ENCODE measurements around the gene CT45A10.
"Not testable (repeated sequence)": the region's sequence is repeated elsewhere in the genome, so short reads cannot be mapped to it uniquely, and the experiment has no call there.

CT45A10 gene

GRCh38 chrX:135882741-135883140 is 10.5 kb downstream of the CT45A10 start:
- H3K36me3 ChIP-seq (ENCODE audit: control insufficient read depth in 1 of 2, insufficient read depth in 2 of 2, low read length in 2 of 2); H3K27ac ChIP-seq (ENCODE audit: low read length); H3K9me3 ChIP-seq (ENCODE audit: control insufficient read depth in 1 of 2, low read length in 2 of 2); H3K27me3 ChIP-seq (ENCODE audit: low read depth, low read length); H3K4me1 ChIP-seq (ENCODE audit: control insufficient read depth in 1 of 2, insufficient read depth in 2 of 2, low read length in 2 of 2); H3K4me3 ChIP-seq (ENCODE audit: low read depth in 1 of 2, low read length in 2 of 2): not testable (repeated sequence)

GRCh38 chrX:135871712-135872111 is 21.5 kb downstream of the CT45A10 start, which contains the start of gene CT45A9:
Gene CT45A9 (minus strand): TSS chrX:135871812. CDS start chrX:135868061, 3,751 bp downstream.
- not testable (repeated sequence) for H3K4me1 ChIP-seq (ENCODE audit: control insufficient read depth in 1 of 2, insufficient read depth in 2 of 2, low read length in 2 of 2); H3K4me3 ChIP-seq (ENCODE audit: low read depth in 1 of 2, low read length in 2 of 2); H3K27me3 ChIP-seq (ENCODE audit: low read depth, low read length); H3K36me3 ChIP-seq (ENCODE audit: control insufficient read depth in 1 of 2, insufficient read depth in 2 of 2, low read length in 2 of 2); H3K9me3 ChIP-seq (ENCODE audit: control insufficient read depth in 1 of 2, low read length in 2 of 2); H3K27ac ChIP-seq (ENCODE audit: low read length)

- H3K27ac ChIP-seq (ENCODE audit: low read length); H3K36me3 ChIP-seq (ENCODE audit: control insufficient read depth in 1 of 2, insufficient read depth in 2 of 2, low read length in 2 of 2); H3K27me3 ChIP-seq (ENCODE audit: low read depth, low read length): not testable (repeated sequence)
Measured at GRCh38 chrX:135854438-135854837, 38.8 kb downstream of the CT45A10 start, which contains the start of gene CT45A8. Gene CT45A8 (minus strand): TSS chrX:135854538. CDS start chrX:135850783, 3,755 bp downstream.

GRCh38 chrX:135837180-135837579 is 56.1 kb downstream of the CT45A10 start, which contains the start of gene CT45A7:
Gene CT45A7 (minus strand): TSS chrX:135837280. CDS start chrX:135833533, 3,747 bp downstream.
- not testable (repeated sequence) for H3K4me1 ChIP-seq (ENCODE audit: control insufficient read depth in 1 of 2, insufficient read depth in 2 of 2, low read length in 2 of 2); H3K27ac ChIP-seq (ENCODE audit: low read length); H3K4me3 ChIP-seq (ENCODE audit: low read depth in 1 of 2, low read length in 2 of 2); H3K36me3 ChIP-seq (ENCODE audit: control insufficient read depth in 1 of 2, insufficient read depth in 2 of 2, low read length in 2 of 2); H3K9me3 ChIP-seq (ENCODE audit: control insufficient read depth in 1 of 2, low read length in 2 of 2); H3K27me3 ChIP-seq (ENCODE audit: low read depth, low read length)

More at GRCh38 chrX:135854438-135854837, 38.8 kb downstream of the CT45A10 start, which contains the start of gene CT45A8:
- H3K9me3 ChIP-seq (ENCODE audit: control insufficient read depth in 1 of 2, low read length in 2 of 2); H3K4me3 ChIP-seq (ENCODE audit: low read depth in 1 of 2, low read length in 2 of 2); H3K4me1 ChIP-seq (ENCODE audit: control insufficient read depth in 1 of 2, insufficient read depth in 2 of 2, low read length in 2 of 2): not testable (repeated sequence)

Measured in muscle layer of duodenum (tissue), 2 donors.